ENCODE data around the gene ACBD7.

The ACBD7 gene

GRCh38 chr10:15046626-15047025 lies 42.0 kb downstream of the ACBD7 start:
- ChIA-PET CTCF (no interaction called here), POLR2A (no interaction called here)
- peak; percentile 55 for DNase-seq (ENCODE audit: low read depth, low spot score)
- no peak overlapping the region for H3K4me3 ChIP-seq (ENCODE audit: low read depth, low read length)
- TF ChIP-seq, protein P1, sequence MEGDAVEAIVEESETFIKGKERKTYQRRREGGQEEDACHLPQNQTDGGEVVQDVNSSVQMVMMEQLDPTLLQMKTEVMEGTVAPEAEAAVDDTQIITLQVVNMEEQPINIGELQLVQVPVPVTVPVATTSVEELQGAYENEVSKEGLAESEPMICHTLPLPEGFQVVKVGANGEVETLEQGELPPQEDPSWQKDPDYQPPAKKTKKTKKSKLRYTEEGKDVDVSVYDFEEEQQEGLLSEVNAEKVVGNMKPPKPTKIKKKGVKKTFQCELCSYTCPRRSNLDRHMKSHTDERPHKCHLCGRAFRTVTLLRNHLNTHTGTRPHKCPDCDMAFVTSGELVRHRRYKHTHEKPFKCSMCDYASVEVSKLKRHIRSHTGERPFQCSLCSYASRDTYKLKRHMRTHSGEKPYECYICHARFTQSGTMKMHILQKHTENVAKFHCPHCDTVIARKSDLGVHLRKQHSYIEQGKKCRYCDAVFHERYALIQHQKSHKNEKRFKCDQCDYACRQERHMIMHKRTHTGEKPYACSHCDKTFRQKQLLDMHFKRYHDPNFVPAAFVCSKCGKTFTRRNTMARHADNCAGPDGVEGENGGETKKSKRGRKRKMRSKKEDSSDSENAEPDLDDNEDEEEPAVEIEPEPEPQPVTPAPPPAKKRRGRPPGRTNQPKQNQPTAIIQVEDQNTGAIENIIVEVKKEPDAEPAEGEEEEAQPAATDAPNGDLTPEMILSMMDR (IDR thresholded peaks at IDR 0.05; ENCODE audit: insufficient read depth, low read length, missing control alignments), result no peak

- DNase-seq (ENCODE audit: low read depth, low spot score), result no peak
- H3K4me3 ChIP-seq (ENCODE audit: low read depth, low read length), result no peak overlapping the region
- CTCF ChIA-PET, result no interaction called here
- POLR2A ChIA-PET, result no interaction called here
- TF ChIP-seq, protein P1 (IDR thresholded peaks at IDR 0.05; ENCODE audit: insufficient read depth, low read length, missing control alignments), result no peak
These were observed 43.2 kb downstream of the ACBD7 start for GRCh38 chr10:15045380-15045779.

DNA sequence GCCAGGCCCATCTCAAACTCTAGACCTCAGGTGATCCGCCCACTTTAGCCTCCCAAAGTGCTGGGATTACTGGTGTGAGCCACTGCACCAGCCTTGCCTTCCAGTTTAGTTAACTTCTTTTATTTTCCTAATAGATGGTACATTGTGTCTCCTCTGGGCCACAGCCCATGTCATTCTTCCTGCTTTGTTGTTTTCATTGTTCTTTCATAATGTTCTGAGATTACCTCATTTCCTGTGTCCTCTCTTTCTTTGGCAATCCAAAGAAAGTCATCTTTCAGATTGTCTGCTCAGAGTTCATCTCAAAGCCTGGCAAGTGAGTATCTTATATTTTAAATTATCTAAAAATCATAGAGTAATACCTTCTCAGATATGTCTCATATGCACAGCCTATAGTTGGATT lies 44.9 kb downstream of the ACBD7 start, which contains the start of gene OLAH:
OLAH (plus strand) TSS at position 270 of the 400 bp plus-strand sequence. CDS start 3,346 bp downstream, outside the sequence.
- TF ChIP-seq, protein P1 (IDR thresholded peaks at IDR 0.05; ENCODE audit: insufficient read depth, low read length, missing control alignments), result no peak
- DNase-seq (ENCODE audit: low read depth, low spot score), result no peak
- ChIA-PET POLR2A (no interaction called here), CTCF (no interaction called here)
- no peak within 1 kb of the TSS for H3K4me3 ChIP-seq (ENCODE audit: low read depth, low read length)

- H3K4me3 ChIP-seq (ENCODE audit: low read depth, low read length), result no peak overlapping the region
- CTCF ChIA-PET, result no interaction called here
These were observed 50.2 kb downstream of the ACBD7 start for GRCh38 chr10:15038416-15038815.

DNA sequence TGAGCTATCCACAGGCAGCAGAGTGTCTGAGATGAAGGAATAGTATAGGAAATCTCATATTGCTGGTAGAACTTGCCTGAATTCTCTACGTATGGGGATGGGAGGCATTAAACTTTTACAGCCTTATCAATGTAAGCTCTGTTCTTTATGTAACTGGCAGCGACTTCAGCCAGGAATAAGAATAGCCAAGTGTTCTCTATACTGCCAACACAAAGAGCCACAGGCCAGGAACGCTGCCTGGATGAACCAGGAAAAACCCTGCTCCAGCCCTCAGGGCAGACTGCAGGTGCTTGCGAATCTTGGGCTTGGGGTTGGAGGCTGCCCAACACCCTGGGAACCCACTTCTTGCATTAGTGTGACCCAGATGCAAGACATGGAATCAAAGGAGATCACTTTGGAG lies 50.9 kb downstream of the ACBD7 start:
- CTCF ChIA-PET, result no interaction called here
- TF ChIP-seq, protein P1 (IDR thresholded peaks at IDR 0.05; ENCODE audit: insufficient read depth, low read length, missing control alignments), result no peak
- DNase-seq (ENCODE audit: low read depth, low spot score), result no peak
- POLR2A ChIA-PET, result no interaction called here
- H3K4me3 ChIP-seq (ENCODE audit: low read depth, low read length), result no peak overlapping the region

More at GRCh38 chr10:15038416-15038815, 50.2 kb downstream of the ACBD7 start:
- TF ChIP-seq, protein P1 (IDR thresholded peaks at IDR 0.05; ENCODE audit: insufficient read depth, low read length, missing control alignments), result no peak
- POLR2A ChIA-PET, result no interaction called here
- no peak for DNase-seq (ENCODE audit: low read depth, low spot score)

DNA sequence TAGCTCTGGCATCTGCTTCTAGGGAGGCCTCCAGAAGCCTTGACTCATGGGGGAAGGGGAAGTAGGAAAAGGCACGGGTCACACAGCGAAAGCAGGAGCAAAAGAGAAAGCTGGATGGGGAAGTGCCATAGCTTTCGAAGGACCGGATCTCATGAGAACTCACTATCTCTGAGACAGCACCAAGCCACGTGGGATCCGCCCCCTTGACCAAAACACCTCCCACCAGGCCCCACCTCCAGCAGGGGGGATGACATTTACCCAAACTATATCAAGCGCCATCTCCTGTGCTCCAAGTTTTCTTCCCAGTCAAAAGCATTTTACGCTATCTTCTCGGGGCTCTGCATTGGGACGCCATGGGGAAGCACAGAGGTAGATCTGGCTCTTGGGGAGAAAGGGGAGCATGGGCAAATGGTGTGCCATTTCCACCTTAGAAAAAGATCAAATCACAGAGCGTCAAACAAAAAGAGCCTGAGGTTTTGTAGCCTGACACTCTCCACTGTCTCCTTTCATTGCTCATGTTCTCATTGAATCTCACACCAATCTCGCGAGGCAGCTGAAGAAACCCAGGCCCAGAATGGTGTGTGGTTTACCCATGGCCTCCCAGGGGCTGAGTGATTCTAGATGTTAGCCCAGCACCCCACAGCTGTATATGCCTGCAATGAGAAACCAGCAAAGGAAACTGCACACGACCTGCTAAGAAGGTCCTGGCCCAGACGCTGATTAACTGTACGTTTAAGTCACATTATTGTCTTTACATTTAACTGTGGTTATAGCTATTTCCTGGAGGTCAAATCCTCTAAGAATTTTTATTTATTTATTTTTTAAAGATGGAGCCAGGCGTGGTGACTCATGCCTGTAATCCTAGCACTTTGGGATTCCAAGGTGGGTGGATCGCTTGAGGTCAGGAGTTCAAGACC lies 52.9 kb downstream of the ACBD7 start:
- ChIA-PET CTCF (no interaction called here), POLR2A (no interaction called here)
- DNase-seq (ENCODE audit: low read depth, low spot score), result peak; percentile 37
- TF ChIP-seq, protein P1 (IDR thresholded peaks at IDR 0.05; ENCODE audit: insufficient read depth, low read length, missing control alignments), result no peak
- no peak overlapping the region for H3K4me3 ChIP-seq (ENCODE audit: low read depth, low read length)

Data from AG04449 (cell line).